KMS-11 (cell line): Measurements from ENCODE around the gene DOK7.
"Not testable (repeated sequence)": the region's sequence is repeated elsewhere in the genome, so short reads cannot be mapped to it uniquely, and the experiment has no call there.

ENCODE experiments used
- H2AFZ ChIP-seq: fragments of 200-600 bp; sonication (generic); 2 replicates; pipeline ENCODE4 v1.6.1; 2016; ENCODE audit warnings: antibody characterized with exemption, mixed run types, low read depth
- H3K27ac ChIP-seq: fragments of 200-600 bp; sonication (generic); 2 replicates; pipeline ENCODE4 v1.6.1; 2016; ENCODE audit warnings: mild to moderate bottlenecking, mixed run types
- H3K27me3 ChIP-seq: fragments of 200-600 bp; sonication (generic); 2 replicates; pipeline ENCODE4 v1.6.1; 2017; ENCODE audit warnings: mild to moderate bottlenecking, low read depth, mixed run types, moderate library complexity; ENCODE audit not compliant: insufficient read depth
- H3K36me3 ChIP-seq: fragments of 200-600 bp; sonication (generic); 2 replicates; pipeline ENCODE4 v1.6.1; 2017; ENCODE audit warnings: mild to moderate bottlenecking, mixed run types; ENCODE audit not compliant: insufficient read depth
- H3K4me1 ChIP-seq: fragments of 200-600 bp; sonication (generic); 2 replicates; pipeline ENCODE4 v1.6.1; 2016; ENCODE audit warnings: mild to moderate bottlenecking, low read depth, mixed run types; ENCODE audit not compliant: poor library complexity, severe bottlenecking
- H3K4me2 ChIP-seq: fragments of 200-600 bp; sonication (generic); 2 replicates; pipeline ENCODE4 v1.7.0; 2016; ENCODE audit warnings: mild to moderate bottlenecking, mixed run types
- H3K4me3 ChIP-seq: fragments of 200-600 bp; sonication (generic); IDR thresholded peaks from 2 replicates; pipeline ENCODE4 v1.6.1; 2017; ENCODE audit warnings: low read depth, low read length, mixed read lengths; ENCODE audit not compliant: insufficient read depth
- H3K79me2 ChIP-seq: fragments of 200-600 bp; sonication (generic); 2 replicates; pipeline ENCODE4 v1.6.1; 2016; ENCODE audit warnings: low read depth, mixed run types; ENCODE audit not compliant: insufficient read depth
- H3K9ac ChIP-seq: fragments of 200-600 bp; sonication (generic); 2 replicates; pipeline ENCODE4 v1.6.1; 2016; ENCODE audit warnings: mild to moderate bottlenecking, mixed run types
- H4K20me1 ChIP-seq: fragments of 200-600 bp; sonication (generic); 2 replicates; pipeline ENCODE4 v1.6.1; 2016; ENCODE audit warnings: mild to moderate bottlenecking, mixed run types; ENCODE audit not compliant: insufficient read depth
- CTCF ChIP-seq: fragments of 200-600 bp; sonication (generic); conservative IDR thresholded peaks from 2 replicates; pipeline ENCODE4 v1.6.1; 2017; ENCODE audit warnings: low read depth, mild to moderate bottlenecking, antibody characterized with exemption, low read length, moderate library complexity, mixed read lengths

DOK7 gene

GRCh38 chr4:3533423-3533820 is 70.3 kb downstream of the DOK7 start:
- Histone ChIP-seq H3K36me3 (no peaks in the 10 kb centered on the region), H3K27me3 (peaks cover 3% of the 10 kb centered on the region; the same call in 1 of the 2 replicates), H3K9ac (no peak overlapping the region), H3K4me2 (no peak overlapping the region), H3K27ac (no peak overlapping the region), H2AFZ (no peak overlapping the region), H3K4me3 (no peak overlapping the region), H4K20me1 (no peaks in the 10 kb centered on the region), H3K4me1 (no peaks in the 10 kb centered on the region), H3K79me2 (peaks cover 6% of the 10 kb centered on the region; the same call in 1 of the 2 replicates)
- no peak for TF ChIP-seq CTCF

GRCh38 chr4:3535812-3536211 is 72.7 kb downstream of the DOK7 start:
- not testable (repeated sequence) for H4K20me1 ChIP-seq, H3K9ac ChIP-seq, H3K4me1 ChIP-seq, H3K27ac ChIP-seq, H3K36me3 ChIP-seq, H3K4me3 ChIP-seq, H3K4me2 ChIP-seq, H2AFZ ChIP-seq, H3K27me3 ChIP-seq, H3K79me2 ChIP-seq

- H3K27ac ChIP-seq, H3K4me3 ChIP-seq, H3K27me3 ChIP-seq, H3K36me3 ChIP-seq, H4K20me1 ChIP-seq, H3K9ac ChIP-seq, H3K4me2 ChIP-seq, H3K4me1 ChIP-seq, H2AFZ ChIP-seq, H3K79me2 ChIP-seq: not testable (repeated sequence)
These were observed 75.8 kb downstream of the DOK7 start for GRCh38 chr4:3538906-3539305.

- not testable (repeated sequence) for H3K79me2 ChIP-seq, H3K27ac ChIP-seq, H3K9ac ChIP-seq, H3K36me3 ChIP-seq, H2AFZ ChIP-seq, H3K4me2 ChIP-seq, H3K4me1 ChIP-seq, H4K20me1 ChIP-seq, H3K27me3 ChIP-seq, H3K4me3 ChIP-seq
These were observed 80.3 kb downstream of the DOK7 start for GRCh38 chr4:3543415-3543814.
